ENCODE data around the gene ZNF516.

ZNF516 gene

DNA sequence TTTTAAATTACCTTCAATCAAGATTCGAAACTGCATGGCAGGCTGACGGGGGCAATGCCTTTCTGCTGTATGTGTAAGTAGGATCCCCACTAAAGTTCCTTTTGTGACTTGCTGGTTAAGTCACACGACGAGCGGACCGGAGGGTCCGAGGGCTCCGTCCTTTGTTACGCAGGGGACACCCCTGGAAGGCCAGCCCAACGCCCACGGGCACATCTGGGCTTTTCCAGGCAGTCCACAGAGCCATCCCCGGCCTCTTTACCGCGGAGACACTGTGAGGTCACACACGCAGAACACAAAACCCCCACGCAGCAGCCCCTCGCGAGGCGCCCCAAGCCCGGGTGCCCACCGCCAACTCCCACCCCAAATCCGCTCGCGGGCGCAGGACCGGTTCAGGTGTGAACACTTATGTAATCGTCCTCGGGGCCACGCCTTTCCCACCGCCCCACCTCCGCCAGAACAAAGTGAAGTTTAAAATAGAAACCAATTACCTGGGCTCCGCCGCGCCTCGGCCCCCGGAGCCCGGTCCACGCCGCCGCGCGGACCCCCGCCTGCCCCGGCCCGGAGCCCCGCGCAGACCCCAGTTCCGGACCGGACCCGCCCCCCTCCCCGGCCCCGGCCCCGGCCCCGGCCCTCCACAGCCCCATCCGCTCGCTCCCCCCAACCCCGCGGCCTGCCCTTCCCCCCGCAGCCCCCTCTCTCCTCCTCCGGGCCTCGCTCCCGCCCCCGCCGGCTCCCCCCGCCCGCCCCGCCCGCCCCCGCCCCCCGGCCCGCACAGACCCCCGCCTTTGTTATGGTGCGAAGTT lies 4.2 kb downstream of the ZNF516 start:
- DNase-seq (ENCODE audit: insufficient read length, low spot score) = no peak
- TF ChIP-seq POLR2A (IDR thresholded peaks at IDR 0.05; ENCODE audit: low read depth, low read length) = no peak
- FAIRE-seq = no peak

- DNase-seq (ENCODE audit: insufficient read length, low spot score) = no peak
- FAIRE-seq = no peak
- no peak for TF ChIP-seq POLR2A (IDR thresholded peaks at IDR 0.05; ENCODE audit: low read depth, low read length)
Observed at GRCh38 chr18:76490033-76490432, 5.0 kb downstream of the ZNF516 start.

DNA sequence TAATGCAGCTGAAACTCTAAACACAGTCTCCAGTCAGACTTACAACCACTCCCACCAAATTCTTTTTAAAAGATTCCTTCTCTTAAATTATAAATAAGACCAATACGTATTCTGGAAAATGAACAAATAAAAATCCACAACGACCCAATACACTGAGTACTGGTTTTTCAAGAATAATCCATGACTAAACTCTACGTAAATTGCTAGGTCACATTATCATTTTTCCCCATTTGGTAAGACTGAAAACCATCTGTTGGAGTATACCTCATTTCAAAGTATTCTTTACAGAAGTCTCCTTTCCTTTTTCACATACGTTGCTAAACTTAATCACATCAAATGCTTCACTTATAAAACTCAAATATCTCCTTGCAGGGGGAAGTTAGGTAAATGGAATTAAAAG lies 6.0 kb downstream of the ZNF516 start:
- TF ChIP-seq POLR2A (IDR thresholded peaks at IDR 0.05; ENCODE audit: low read depth, low read length) = no peak
- DNase-seq (ENCODE audit: insufficient read length, low spot score) = no peak
- no peak for FAIRE-seq

- no peak for TF ChIP-seq POLR2A (IDR thresholded peaks at IDR 0.05; ENCODE audit: low read depth, low read length)
- FAIRE-seq (no peak), DNase-seq (ENCODE audit: insufficient read length, low spot score) (no peak)
Observed at GRCh38 chr18:76488190-76488589, 6.9 kb downstream of the ZNF516 start.

DNA sequence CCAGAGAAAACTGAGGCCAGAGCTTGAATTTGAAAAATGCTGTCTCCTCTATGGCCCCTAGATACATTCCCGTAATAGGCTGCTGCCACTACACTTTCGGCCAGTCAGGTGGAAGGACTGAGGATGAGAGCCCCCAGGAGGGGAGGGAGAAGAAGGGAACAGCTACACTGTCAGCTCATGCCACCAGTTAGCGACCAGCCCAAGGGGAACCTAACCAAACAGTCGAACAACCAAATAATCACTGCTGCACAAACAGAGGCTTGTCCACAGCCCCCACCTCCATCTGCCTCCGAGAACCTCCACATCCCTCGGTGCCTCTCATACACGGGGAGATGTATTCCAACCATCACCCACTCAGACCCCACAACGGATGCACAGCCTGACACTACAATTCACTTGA lies 7.3 kb downstream of the ZNF516 start:
- DNase-seq (ENCODE audit: insufficient read length, low spot score) (no peak), FAIRE-seq (no peak)
- no peak for TF ChIP-seq POLR2A (IDR thresholded peaks at IDR 0.05; ENCODE audit: low read depth, low read length)

- no peak for FAIRE-seq
- TF ChIP-seq POLR2A (IDR thresholded peaks at IDR 0.05; ENCODE audit: low read depth, low read length) = no peak
- no peak for DNase-seq (ENCODE audit: insufficient read length, low spot score)
Observed at GRCh38 chr18:76487070-76487469, 8.0 kb downstream of the ZNF516 start.

DNA sequence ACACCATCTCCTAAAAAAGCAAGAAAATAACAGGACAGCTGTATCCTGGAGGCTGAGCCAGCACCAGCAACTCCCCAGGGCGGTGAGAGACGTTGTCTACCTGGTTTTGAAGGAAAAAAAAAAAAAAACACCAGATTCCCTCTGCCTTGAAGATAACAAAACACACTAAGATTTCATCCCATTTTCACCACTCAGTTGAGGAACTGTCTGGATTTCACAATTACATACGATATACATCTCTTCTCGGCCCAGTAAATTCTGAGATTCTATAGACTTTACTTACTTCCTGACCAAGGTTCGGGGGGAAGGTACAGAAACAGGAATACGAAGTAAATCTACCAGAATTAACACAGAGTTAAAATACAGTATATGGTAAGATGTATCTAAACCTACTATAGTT lies 8.5 kb downstream of the ZNF516 start:
- no peak for TF ChIP-seq POLR2A (IDR thresholded peaks at IDR 0.05; ENCODE audit: low read depth, low read length)
- DNase-seq (ENCODE audit: insufficient read length, low spot score) (no peak), FAIRE-seq (no peak)

GRCh38 chr18:76486038-76486437 lies 9.0 kb downstream of the ZNF516 start:
- FAIRE-seq = no peak
- no peak for DNase-seq (ENCODE audit: insufficient read length, low spot score)
- no peak for TF ChIP-seq POLR2A (IDR thresholded peaks at IDR 0.05; ENCODE audit: low read depth, low read length)

GRCh38 chr18:76484749-76485387 lies 10.2 kb downstream of the ZNF516 start:
- DNase-seq (ENCODE audit: insufficient read length, low spot score) = no peak
- no peak for FAIRE-seq
- no peak for TF ChIP-seq POLR2A (IDR thresholded peaks at IDR 0.05; ENCODE audit: low read depth, low read length)

DNA sequence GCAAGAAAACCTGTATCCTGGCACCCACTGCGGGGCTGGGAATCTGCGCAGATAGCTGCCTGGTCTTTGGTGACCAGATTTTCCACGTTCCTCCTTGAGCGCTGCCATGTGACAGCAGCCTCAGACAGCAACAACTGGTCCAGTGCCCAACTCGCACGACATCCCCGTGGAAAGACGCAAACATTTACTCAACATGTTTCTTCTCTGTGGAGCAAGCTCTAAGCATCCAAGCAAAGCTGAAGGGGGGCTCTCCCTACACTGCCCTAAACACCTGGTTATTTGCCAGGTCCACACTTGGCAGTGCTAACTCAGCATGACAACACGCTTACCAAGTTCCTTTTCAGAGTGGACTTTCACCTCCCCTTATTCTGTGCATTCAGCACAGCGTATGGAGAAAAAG lies 11.3 kb downstream of the ZNF516 start:
- no peak for TF ChIP-seq POLR2A (IDR thresholded peaks at IDR 0.05; ENCODE audit: low read depth, low read length)
- DNase-seq (ENCODE audit: insufficient read length, low spot score) = no peak
- FAIRE-seq = no peak

- DNase-seq (ENCODE audit: insufficient read length, low spot score) (no peak), FAIRE-seq (no peak)
- TF ChIP-seq POLR2A (IDR thresholded peaks at IDR 0.05; ENCODE audit: low read depth, low read length) = no peak
Observed at GRCh38 chr18:76482971-76483691, 11.9 kb downstream of the ZNF516 start.

GRCh38 chr18:76482267-76482666 lies 12.8 kb downstream of the ZNF516 start:
- DNase-seq (ENCODE audit: insufficient read length, low spot score) (no peak), FAIRE-seq (no peak)

GRCh38 chr18:76480913-76481312 lies 14.1 kb downstream of the ZNF516 start:
- TF ChIP-seq POLR2A (IDR thresholded peaks at IDR 0.05; ENCODE audit: low read depth, low read length) = no peak
- no peak for DNase-seq (ENCODE audit: insufficient read length, low spot score)
- no peak for FAIRE-seq

More at GRCh38 chr18:76482267-76482666, 12.8 kb downstream of the ZNF516 start:
- no peak for TF ChIP-seq POLR2A (IDR thresholded peaks at IDR 0.05; ENCODE audit: low read depth, low read length)

All from H54 (cell line).